ENCODE measurements around the gene TNNC2. TPM values are rescaled to one million over a fixed set of nuclear protein-coding genes. Genes with fewer than 3 reads are reported as not detected.

Gene TNNC2
- total and polyA plus RNA-seq, 2 of the 8 experiments (the other 6 are each of a cell fraction or from before 2014, with no cell fraction given), result 5.7 to 7.6 TPM

DNA sequence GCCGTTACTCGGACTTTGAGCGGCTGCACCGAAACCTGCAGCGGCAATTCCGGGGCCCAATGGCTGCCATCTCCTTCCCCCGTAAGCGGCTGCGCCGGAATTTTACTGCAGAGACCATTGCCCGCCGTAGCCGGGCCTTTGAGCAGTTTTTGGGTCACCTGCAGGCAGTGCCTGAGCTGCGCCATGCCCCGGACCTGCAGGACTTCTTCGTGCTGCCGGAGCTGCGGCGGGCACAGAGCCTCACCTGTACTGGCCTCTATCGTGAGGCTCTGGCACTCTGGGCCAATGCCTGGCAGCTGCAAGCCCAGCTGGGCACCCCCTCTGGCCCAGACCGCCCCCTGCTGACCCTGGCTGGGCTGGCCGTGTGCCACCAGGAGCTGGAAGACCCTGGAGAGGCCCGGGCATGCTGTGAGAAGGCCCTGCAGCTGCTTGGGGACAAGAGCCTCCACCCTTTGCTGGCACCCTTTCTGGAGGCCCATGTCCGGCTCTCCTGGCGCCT, 13.6 kb upstream of the TNNC2 start:
- no peak overlapping the region for H4K5ac ChIP-seq (ENCODE audit: insufficient read length, low read depth, low read length)
- ChIA-PET POLR2A (ENCODE audit: partially characterized antibody) (interaction anchor here (0.7 to 13.8 kb wide), 19 partner anchors 8 to 96 kb away, joined by 3 to 178 read pairs (median 5); partner anchors contain the start of genes ACOT8, PCIF1 and ZSWIM3), CTCF (ENCODE audit: partially characterized antibody) (interaction anchor here (1.1 to 3.1 kb wide), 10 partner anchors 10 to 130 kb away, joined by 3 to 9 read pairs (median 6); partner anchors contain the start of gene ZSWIM1)
- no peak for TF ChIP-seq BCL11A (IDR thresholded peaks at IDR 0.05; ENCODE audit: low read depth in 2 of 2, low read length in 2 of 2)

More for the DNA sequence above, 13.6 kb upstream of the TNNC2 start:
- H3K27me3 ChIP-seq (replicated peaks in 1 of 4; ENCODE audit: control insufficient read depth in 3 of 4, extremely low read depth in 1 of 4, insufficient read depth in 3 of 4, low read length in 3 of 4), result no peaks in the 10 kb centered on the region
- WGBS, 2 experiments (ENCODE audit: extremely low coverage in 1 of 2, insufficient coverage in 1 of 2, insufficient read length in 1 of 2, insufficient replicate concordance in 2 of 2, low coverage in 1 of 2, low lambda C conversion rate in 2 of 2, missing lambda C conversion rate in 1 of 2), result 93% methylated on average over 23 of the region's 25 CpGs; no CpG with 5 or more reads in 1 of the 2 experiments
- H2AK5ac ChIP-seq (ENCODE audit: low read depth, low read length), result no peak overlapping the region
- no peak overlapping the region for H2BK5ac ChIP-seq (ENCODE audit: low read depth, low read length)
- H3K9me3 ChIP-seq (ENCODE audit: insufficient read depth in 2 of 2, low read depth in 1 of 2, low read length in 1 of 2), result no peaks in the 10 kb centered on the region
- H3K36me3 ChIP-seq (ENCODE audit: control insufficient read depth in 2 of 4, insufficient read depth in 4 of 4, low read length in 3 of 4), result peaks cover 15 to 47% (median 28%) of the 10 kb centered on the region in 4 experiments
- H2BK12ac ChIP-seq (ENCODE audit: low read depth, low read length), result no peak overlapping the region
- H4K91ac ChIP-seq (replicated peaks; ENCODE audit: insufficient read length, low read length), result no peak overlapping the region
- H3K27ac ChIP-seq (ENCODE audit: low read depth, low read length), result no peak overlapping the region
- peaks cover 4% of the 10 kb centered on the region; the same call in 1 of the 2 replicates for H3K79me1 ChIP-seq (ENCODE audit: low read depth, low read length)
- H3K14ac ChIP-seq (ENCODE audit: insufficient read length), result no peak overlapping the region
- DNase-seq (ENCODE audit: low read depth in 1 of 2, low spot score in 2 of 2) (no peak), FAIRE-seq (no peak)
- H3K4me2 ChIP-seq (ENCODE audit: insufficient read depth in 1 of 2, low read depth in 2 of 2, low read length in 2 of 2), result no peak overlapping the region
- peaks cover 0 to 1% of the 10 kb centered on the region in 2 experiments for H4K20me1 ChIP-seq (replicated peaks in 1 of 2; ENCODE audit: control insufficient read depth in 1 of 2, insufficient read depth in 2 of 2, low read length in 2 of 2)
- H3K18ac ChIP-seq (ENCODE audit: extremely low read depth, low read length), result no peak overlapping the region
- H3K4me1 ChIP-seq (replicated peaks in 1 of 4; ENCODE audit: control insufficient read depth in 3 of 4, insufficient read depth in 4 of 4, low read length in 3 of 4), result no peaks in the 10 kb centered on the region
- no peaks in the 10 kb centered on the region for H3K23me2 ChIP-seq (ENCODE audit: low read depth, low read length)
- peak overlapping the region; percentile 28; the same call in 1 of the 2 replicates for H4K8ac ChIP-seq (ENCODE audit: extremely low read depth, insufficient read depth, low read length)
- no peak overlapping the region for H3K23ac ChIP-seq (ENCODE audit: insufficient read length)
- H3K4ac ChIP-seq (replicated peaks; ENCODE audit: insufficient read length, low read depth, low read length), result no peak overlapping the region
- H2BK20ac ChIP-seq (ENCODE audit: low read length), result no peak overlapping the region
- H2AFZ ChIP-seq (ENCODE audit: low read length), result no peak overlapping the region
- no peak overlapping the region for H2BK120ac ChIP-seq (replicated peaks; ENCODE audit: low read depth, low read length)
- 0 out of 4 replicates have a peak, but pooled peaks cover 0 to under 1% of the 10 kb centered on the region in 2 experiments for H3K79me2 ChIP-seq (ENCODE audit: control insufficient read depth in 1 of 2, insufficient read depth in 2 of 2, low read length in 2 of 2)
- no peak overlapping the region for H3K9ac ChIP-seq (replicated peaks in 1 of 4; ENCODE audit: extremely low read depth in 1 of 4, low read depth in 3 of 4, low read length in 3 of 4)
- no peak overlapping the region for H3K4me3 ChIP-seq (ENCODE audit: extremely low read depth in 1 of 4, insufficient read depth in 2 of 4, low read depth in 3 of 4, low read length in 4 of 4)
- H2BK15ac ChIP-seq (ENCODE audit: low read length), result no peak overlapping the region
- H3K56ac ChIP-seq (replicated peaks; ENCODE audit: insufficient read length, low read depth, low read length), result no peak overlapping the region

Data from H1 (cell line).